HG03521 (cell line): ENCODE measurements around the gene IL1R2.

ENCODE experiments used
- ATAC-seq: cut with Tn5 transposase; IDR thresholded peaks from one replicate; pipeline ENCODE4 v1.9.1; 2021; ENCODE audit warnings: mild to moderate bottlenecking, moderate library complexity; ENCODE audit not compliant: unreplicated experiment

Gene IL1R2

GRCh38 chr2:102018823-102019445 is 27.2 kb downstream of the IL1R2 start:
- no peak for ATAC-seq

DNA sequence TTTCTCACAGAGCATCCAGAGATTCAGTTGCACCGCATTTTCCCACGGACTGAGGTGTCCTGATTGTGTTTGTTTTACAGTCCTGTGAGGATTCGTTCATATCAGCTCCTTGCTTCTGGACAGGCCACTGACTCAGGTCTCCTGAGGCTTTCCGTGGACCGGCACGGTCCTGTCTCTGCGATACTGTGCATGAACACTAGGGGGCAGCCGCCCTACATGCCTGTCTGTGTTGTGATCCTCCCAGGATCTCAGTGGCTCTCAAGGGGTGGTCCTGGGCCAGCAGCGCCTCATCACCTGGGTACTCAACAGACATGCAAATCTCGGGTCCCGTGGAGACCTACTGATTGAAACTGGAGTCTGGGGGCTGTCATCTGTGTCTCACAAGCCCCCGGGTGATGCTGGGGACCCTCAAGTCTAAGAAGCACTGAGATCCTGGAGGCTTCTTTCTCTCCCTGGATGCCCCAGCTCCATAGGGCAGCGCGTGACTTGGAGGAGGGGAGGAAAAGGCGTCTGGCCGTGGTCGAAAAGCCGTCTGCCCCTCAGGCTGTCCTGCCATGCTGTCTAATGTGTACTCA is 28.9 kb downstream of the IL1R2 start:
- ATAC-seq: no peak

DNA sequence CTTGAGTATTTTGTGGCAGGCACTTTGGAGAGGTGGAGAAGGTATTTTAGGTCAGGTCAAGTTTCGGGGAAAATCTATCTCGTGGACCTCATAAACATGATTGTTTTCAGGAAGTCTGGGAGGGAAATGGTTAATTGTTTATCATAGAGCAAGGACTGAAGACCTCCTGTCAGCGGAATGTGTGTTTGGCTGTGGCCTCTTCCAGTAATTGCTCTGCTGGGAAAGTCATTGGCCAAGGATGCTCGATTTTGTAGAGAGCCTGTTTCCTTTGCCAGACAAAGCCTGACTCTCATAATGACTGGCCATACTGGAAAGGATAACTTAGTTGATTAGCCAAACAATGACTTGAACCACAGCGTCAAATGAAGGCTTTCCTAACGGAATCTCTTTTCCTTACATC is 30.0 kb downstream of the IL1R2 start:
- no peak for ATAC-seq

- no peak for ATAC-seq
These were observed 31.3 kb downstream of the IL1R2 start for GRCh38 chr2:102022884-102023539.

DNA sequence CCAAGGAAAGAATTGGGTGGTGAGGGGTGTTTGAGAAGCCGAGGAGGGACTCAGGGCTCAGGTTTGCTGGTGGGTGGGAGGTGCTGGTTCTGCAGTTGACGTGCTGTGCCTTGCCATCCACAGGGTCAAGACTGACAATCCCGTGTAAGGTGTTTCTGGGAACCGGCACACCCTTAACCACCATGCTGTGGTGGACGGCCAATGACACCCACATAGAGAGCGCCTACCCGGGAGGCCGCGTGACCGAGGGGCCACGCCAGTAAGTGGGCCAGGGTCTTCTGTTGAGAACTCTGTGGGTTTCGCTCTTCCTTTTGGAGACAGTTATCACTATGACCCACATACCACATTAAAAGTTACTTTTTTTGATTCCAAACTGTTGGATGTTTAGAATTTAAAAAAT is 32.6 kb downstream of the IL1R2 start:
- ATAC-seq: no peak

GRCh38 chr2:102025016-102025501 is 33.3 kb downstream of the IL1R2 start:
- ATAC-seq: peak; percentile 66

DNA sequence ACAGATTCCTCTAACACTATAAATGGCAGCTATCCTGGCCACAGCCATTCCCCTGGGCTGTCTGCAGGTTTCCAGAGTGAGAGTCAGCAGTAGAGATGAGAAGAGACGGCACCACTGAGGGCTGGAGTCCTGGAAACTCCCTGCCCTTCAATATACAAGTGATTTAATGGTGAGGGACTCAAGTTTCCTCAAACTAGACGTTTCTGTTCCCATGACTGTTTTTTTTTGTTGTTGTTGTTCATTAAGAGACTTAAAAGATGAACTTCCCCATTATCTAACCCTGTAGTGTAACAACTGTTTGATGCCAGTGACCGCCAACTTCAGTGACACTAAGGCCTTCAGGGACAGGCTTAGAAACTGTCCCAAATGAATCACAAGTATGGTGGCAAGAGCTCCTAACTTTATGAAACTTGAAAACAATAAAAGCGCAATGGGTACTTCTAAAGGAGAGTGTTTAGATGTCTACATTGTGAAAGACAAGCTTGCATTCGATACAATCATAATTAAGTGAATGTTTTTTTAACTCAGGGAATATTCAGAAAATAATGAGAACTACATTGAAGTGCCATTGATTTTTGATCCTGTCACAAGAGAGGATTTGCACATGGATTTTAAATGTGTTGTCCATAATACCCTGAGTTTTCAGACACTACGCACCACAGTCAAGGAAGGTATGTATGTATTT is 34.0 kb downstream of the IL1R2 start:
- ATAC-seq: peak; percentile 40

DNA sequence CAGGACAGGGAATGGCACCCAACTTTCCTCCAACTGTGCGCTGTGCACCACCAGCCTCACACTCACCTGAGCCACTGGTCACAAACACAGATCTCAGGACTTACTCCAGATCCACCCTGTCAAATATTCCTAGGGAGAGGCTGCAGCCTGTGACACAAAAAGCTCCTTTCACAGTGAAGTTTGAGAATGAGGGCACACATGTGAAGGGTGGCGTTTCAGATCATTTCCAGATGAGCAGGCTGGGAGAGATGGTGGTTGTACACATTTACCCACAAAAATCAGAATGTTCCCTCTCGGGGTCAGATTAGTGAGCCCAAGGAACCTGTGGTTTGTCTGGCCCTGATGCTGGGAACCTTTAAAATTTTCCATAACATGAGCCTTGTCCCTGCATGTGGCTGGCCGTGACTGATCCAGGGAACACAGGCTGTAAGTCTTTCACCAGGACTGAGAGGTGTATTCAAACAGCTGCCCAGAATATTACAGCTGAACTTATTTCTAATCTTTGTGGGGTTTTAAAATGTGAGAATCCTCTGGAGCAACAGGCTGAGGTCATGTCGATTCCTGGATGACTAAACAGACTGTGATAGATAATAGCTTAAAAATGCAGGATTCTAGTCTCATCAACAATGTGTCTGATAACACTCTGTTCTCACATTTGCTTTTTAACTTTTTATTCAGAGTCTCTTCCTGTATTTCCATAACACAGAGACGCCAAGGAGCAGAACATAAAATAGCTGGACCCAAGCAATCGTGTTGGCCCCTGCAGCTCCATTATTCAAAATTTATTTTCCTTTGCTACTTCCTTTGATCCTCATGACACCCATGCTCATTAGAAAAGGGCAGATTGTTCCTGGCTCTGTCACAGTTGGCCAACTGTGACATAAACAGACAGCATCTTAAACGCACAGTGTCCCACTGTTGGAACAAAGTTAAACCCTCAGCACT is 35.5 kb downstream of the IL1R2 start:
- no peak for ATAC-seq

DNA sequence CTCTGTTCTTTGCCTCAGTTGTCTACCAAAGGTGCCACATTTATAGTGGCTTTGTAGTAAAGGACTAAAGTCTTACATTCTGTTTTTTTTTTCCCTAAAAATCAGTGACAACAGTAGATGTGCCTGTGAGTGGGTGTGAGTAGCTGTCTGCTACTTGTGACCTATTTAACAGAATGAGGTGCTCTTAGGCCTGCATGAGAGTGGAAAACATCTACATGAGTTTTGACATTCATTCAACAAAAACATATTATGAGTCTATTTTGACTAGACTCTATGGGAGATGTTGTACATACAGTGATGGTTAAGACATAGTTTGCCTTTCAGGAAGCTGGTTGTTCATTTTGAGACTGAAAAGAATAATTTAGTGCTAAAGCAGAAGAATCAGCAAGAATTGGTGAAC is 36.7 kb downstream of the IL1R2 start:
- no peak for ATAC-seq

GRCh38 chr2:102029405-102029804 is 37.6 kb downstream of the IL1R2 start:
- no peak for ATAC-seq

DNA sequence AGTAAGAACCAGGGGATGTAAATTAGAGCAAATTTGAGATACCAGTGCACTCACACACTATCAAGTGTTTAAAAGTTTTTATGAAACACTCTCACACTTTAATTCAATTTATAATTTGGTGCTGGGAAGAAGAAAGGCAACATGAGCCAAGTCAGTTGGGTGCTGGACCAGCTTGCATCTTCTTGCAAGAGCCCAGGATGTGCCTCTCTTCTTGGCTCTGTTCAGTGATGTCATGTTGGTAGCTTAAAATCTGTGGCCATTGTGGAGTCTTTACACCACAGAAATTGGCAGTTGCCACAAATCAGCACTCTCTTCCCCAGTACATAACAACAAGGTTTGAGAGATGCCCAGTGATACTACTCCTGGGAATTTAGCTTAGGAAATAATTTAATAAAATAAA is 38.2 kb downstream of the IL1R2 start:
- ATAC-seq: no peak

GRCh38 chr2:102030502-102030854 is 38.7 kb downstream of the IL1R2 start:
- no peak for ATAC-seq

DNA sequence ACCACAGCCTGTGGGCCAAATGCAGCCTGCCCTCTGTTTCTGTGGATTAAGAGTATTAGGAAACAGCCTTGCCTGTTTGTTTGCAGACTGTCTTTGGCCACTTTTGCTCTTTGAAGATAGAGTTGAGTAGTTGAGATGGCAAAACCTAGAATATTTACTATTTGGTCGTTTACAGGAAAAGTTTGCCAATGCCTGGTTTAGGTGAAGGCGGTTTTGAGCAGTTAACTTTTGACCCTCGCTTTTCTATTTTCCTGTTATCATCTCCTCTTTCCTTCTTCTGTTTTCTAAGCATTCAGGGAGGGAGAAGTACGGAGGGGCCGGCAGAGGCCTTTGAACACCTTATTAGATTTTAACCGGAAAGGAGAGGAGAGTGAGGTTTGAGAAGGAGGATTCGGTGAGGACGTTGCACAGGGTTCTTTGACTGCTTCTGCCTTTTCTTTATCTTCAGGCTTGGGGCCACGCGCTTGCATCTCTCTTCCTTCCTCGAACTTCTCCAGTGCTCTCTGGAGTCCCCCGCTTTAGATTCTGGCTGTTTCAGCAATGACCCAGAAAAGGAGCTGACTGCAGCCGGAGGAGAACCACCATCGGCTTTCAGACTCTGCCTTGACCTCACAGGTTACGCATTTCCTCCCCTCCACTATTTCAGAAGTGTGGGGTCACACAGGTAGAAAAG is 39.2 kb downstream of the IL1R2 start:
- no peak for ATAC-seq

- ATAC-seq: no peak
These were observed 40.7 kb downstream of the IL1R2 start for GRCh38 chr2:102032368-102033030.

DNA sequence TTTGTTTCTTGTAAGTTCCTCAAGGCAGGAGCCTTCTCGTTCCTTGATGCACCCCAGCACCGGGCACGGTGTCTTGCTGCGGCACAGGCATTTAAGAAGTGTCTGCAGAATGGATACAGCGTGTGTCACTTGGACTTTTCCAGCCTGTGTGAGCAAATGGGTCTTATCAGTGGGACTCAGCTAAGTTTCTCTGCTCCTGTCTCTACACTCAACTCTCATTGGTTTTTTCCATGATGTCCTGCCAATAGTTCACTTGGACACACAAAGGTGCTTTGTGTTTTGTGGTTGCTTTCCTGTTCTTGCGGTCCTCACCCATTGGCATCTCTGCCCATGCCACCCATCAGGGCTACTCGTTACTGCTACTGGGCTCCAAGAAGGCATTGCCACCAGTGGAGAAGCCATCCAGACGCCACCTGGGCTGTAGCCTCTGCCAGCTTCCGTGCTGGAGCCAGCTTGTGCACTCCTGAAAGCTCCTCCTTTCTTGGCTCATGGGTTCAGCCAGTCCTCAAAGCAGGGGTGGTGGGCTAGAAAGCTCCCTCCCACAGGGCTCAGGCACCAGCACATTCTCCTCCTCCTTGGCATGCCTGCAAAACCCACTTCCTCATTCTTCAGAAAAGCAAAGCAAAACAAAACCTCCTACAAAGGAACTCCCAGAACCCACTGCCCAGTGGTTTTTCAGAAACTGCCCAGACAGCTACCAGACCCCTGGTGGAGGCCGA is 41.4 kb downstream of the IL1R2 start:
- peak; percentile 55 for ATAC-seq

DNA sequence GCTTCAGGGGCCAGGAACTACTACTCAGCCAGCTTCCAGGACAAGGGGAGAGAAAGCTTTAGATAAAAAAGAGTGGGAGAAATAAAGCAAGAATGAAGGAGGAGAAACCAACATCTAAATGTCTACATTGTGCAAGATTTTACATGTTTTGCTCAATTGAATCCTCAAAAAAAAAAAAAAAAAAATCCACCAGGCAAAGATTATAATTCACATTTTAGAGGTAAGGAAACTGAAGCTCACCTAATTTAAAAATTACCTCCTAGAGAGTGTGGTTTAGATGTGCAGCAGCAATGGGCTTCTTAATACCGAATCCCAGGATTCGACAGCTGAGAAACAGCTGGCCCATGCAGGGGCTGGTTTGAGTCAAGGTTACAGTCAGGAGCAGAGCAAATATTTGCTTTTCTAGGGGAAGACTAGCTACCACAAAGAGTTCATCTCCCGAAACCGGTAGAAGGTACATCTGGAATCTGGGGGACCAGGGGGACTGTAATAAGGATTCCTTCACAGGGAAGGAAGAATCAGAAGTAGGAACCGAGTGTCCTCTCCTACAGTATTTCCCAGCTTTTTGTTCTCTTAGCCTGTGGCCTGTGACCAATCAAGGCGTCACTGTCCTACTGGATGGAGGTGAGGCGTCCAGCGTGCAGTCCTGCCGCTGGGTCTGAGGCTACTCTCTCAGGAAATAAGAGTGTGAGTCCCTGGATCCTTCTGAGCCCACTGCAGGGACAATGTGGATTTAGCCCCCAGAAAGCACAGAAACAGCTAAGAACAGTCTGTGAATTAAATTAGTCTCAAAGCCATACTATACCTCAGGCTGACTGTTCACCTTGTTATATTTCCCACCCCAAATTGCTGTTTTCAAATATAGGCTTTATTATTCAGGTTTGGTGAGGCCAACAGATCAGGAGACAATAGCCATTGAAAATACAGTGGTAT is 42.3 kb downstream of the IL1R2 start:
- no peak for ATAC-seq

DNA sequence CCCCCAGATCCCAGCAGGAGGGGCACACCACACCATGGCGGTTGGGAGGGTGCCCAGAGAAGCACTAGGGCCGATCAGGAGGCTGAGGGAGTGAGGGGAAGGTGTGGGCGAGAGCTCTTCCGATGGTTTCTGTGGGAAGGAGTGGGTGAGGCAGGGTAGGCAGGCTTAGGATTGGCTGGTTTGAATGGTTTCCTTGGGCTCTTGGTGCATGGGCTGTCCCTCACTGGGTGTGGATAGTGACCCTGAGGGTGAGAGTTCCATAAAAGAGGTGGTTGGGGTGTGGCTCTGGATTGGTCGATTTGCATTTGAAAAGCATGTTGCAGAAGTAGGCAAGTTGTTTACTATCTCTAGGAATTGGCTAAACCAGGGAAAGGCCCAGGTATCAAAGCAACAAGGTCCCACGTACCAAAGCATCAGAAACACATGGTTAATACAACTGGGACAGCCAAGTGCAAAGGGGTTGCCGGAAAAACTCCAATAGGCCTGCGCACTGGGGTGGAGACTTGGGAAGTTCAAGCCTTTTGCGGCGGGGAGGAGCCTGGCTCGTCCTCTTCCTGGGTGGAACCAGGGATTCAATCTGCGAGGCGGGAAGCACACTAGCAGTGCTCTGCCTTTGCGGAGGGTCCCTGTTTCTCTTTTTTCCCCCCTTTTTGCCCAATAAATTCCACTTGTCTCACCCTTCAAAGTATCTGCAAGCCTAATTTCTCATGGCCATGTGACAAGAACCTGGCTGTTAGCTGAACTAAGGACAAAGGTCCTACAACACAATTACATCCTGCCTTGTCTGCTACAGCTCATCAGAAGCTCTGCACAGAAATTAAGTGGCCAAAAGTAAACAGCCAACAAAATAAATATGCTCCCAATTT is 43.2 kb downstream of the IL1R2 start:
- no peak for ATAC-seq
